ENCODE measurements around the gene DLL3.
"Not testable (repeated sequence)": the region's sequence is repeated elsewhere in the genome, so short reads cannot be mapped to it uniquely, and the experiment has no call there.

DLL3 gene

DNA sequence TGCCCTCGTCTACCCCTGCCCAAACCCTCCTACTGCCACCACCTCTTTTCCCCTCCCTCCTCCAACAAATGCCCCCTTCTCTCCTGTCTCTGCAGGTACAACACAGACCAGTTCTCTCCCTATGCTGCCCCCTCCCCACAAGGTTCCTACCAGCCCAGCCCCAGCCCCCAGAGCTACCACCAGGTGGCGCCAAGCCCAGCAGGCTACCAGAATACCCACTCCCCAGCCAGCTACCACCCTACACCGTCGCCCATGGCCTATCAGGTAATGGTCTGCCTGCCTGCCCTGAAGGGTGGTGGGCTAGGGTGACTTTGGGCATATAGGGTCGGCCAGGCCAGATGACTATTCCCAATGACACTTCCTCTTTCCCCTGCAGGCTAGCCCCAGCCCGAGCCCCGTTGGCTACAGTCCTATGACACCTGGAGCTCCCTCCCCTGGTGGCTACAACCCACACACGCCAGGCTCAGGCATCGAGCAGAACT is 24.6 kb upstream of the DLL3 start:
- DNase-seq = peak; percentile 62 to 77 (median 72)
- 71% methylated on average over 6 of the region's 9 CpGs for WGBS (ENCODE audit: insufficient coverage)
- Histone ChIP-seq H3K4me1 (ENCODE audit: control extremely low read depth in 1 of 4, control insufficient read depth in 4 of 4, insufficient read depth in 4 of 4, low read length in 3 of 4) (no peaks in the 10 kb centered on the region), H3K9me3 (ENCODE audit: control extremely low read depth in 1 of 5, control insufficient read depth in 4 of 5, insufficient read depth in 2 of 5, low read depth in 1 of 5, low read length in 4 of 5) (no peaks in the 10 kb centered on the region), H3K36me3 (ENCODE audit: control insufficient read depth in 4 of 4, insufficient read depth in 4 of 4, low read length in 3 of 4) (peaks cover 17 to 74% (median 61%) of the 10 kb centered on the region in 4 experiments), H3K27ac (ENCODE audit: insufficient read depth in 1 of 2, low read depth in 1 of 2, low read length in 2 of 2, poor library complexity in 1 of 2, severe bottlenecking in 2 of 2) (no peak overlapping the region), H3K27me3 (replicated peaks in 2 of 5; ENCODE audit: control insufficient read depth in 4 of 5, insufficient read depth in 5 of 5, low read length in 4 of 5) (no peaks in the 10 kb centered on the region), H3K4me3 (ENCODE audit: control insufficient read depth in 1 of 7, extremely low read depth in 1 of 7, insufficient read depth in 4 of 7, low read depth in 2 of 7, low read length in 6 of 7) (no peak overlapping the region)
- ChIA-PET CTCF (interaction anchor here (0.9 to 5.2 kb wide), 17 partner anchors 10 to 322 kb away, joined by 3 to 46 read pairs (median 4); partner anchors contain the start of gene EID2B), POLR2A (interaction anchor here (0.6 to 1.2 kb wide), 3 partner anchors 17 to 58 kb away, joined by 4 to 7 read pairs (median 4); partner anchors contain the start of genes EID2B and SELENOV)

DNA sequence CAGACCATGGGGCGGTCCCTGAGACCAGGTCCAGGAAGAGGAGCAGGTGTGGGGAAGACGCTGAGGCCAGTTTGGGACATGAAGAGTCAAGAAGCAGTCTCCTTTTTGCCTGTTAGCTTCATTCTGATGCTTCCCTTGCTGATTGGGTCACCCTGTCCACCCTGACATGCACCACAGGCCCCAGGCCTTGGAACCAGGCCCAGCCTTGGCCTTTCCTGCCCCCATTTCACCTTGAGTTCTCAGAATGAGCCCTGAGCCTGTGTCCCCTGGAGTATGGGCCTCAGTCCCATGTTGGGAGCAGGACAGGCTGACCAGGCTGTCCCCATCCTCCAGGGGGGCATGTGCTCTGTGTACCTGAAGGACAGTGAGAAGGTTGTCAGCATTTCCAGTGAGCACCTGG is 23.0 kb upstream of the DLL3 start:
- Histone ChIP-seq H3K36me3 (ENCODE audit: control insufficient read depth in 4 of 4, insufficient read depth in 4 of 4, low read length in 3 of 4) (peaks cover 9 to 58% (median 47%) of the 10 kb centered on the region in 4 experiments), H3K4me3 (ENCODE audit: control insufficient read depth in 1 of 7, extremely low read depth in 1 of 7, insufficient read depth in 4 of 7, low read depth in 2 of 7, low read length in 6 of 7) (no peak overlapping the region), H3K4me1 (ENCODE audit: control extremely low read depth in 1 of 4, control insufficient read depth in 4 of 4, insufficient read depth in 4 of 4, low read length in 3 of 4) (peaks cover 0 to 11% (median 10%) of the 10 kb centered on the region in 4 experiments), H3K27ac (ENCODE audit: insufficient read depth in 1 of 2, low read depth in 1 of 2, low read length in 2 of 2, poor library complexity in 1 of 2, severe bottlenecking in 2 of 2) (no peak overlapping the region), H3K27me3 (replicated peaks in 2 of 5; ENCODE audit: control insufficient read depth in 4 of 5, insufficient read depth in 5 of 5, low read length in 4 of 5) (no peaks in the 10 kb centered on the region), H3K9me3 (ENCODE audit: control extremely low read depth in 1 of 5, control insufficient read depth in 4 of 5, insufficient read depth in 2 of 5, low read depth in 1 of 5, low read length in 4 of 5) (no peaks in the 10 kb centered on the region)
- CTCF ChIA-PET = interaction anchor here (1.2 to 5.2 kb wide), 6 partner anchors 9 to 57 kb away, joined by 4 to 46 read pairs (median 8); partner anchors contain the start of gene EID2B
- POLR2A ChIA-PET = no interaction called here
- DNase-seq = no peak
- 93% methylated on average over 2 of the region's 2 CpGs for WGBS (ENCODE audit: insufficient coverage)

DNA sequence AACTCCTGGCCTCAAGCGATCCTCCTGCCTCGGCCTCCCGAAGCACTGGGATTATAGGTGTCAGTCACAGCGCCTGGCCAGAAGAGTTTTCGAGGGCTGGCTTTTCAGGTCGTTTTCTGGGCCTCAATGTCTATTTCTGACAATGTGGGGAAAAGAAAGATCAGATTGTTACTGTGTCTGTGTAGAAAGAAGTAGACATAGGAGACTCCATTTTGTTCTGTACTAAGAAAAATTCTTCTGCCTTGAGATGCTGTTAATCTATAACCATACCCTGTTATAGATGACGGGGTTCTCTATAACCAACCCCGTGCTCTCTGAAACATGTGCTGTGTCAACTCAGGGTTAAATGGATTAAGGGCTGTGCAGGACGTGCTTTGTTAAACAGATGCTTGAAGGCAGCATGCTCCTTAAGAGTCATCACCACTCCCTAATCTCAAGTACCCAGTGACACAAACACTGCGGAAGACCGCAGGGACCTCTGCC is 19.4 kb upstream of the DLL3 start:
- peak overlapping the region in 1 of 2 experiments; percentile 95 for H3K27ac ChIP-seq (ENCODE audit: insufficient read depth in 1 of 2, low read depth in 1 of 2, low read length in 2 of 2, poor library complexity in 1 of 2, severe bottlenecking in 2 of 2)
- POLR2A ChIA-PET; H3K9me3 ChIP-seq (ENCODE audit: control extremely low read depth in 1 of 5, control insufficient read depth in 4 of 5, insufficient read depth in 2 of 5, low read depth in 1 of 5, low read length in 4 of 5); DNase-seq; H3K4me3 ChIP-seq (ENCODE audit: control insufficient read depth in 1 of 7, extremely low read depth in 1 of 7, insufficient read depth in 4 of 7, low read depth in 2 of 7, low read length in 6 of 7); CTCF ChIA-PET; H3K27me3 ChIP-seq (replicated peaks in 2 of 5; ENCODE audit: control insufficient read depth in 4 of 5, insufficient read depth in 5 of 5, low read length in 4 of 5): not testable (repeated sequence)
- WGBS (ENCODE audit: insufficient coverage) = 100% methylated on average over 2 of the region's 11 CpGs
- peaks cover 6 to 34% (median 27%) of the 10 kb centered on the region in 4 experiments for H3K36me3 ChIP-seq (ENCODE audit: control insufficient read depth in 4 of 4, insufficient read depth in 4 of 4, low read length in 3 of 4)
- H3K4me1 ChIP-seq (ENCODE audit: control extremely low read depth in 1 of 4, control insufficient read depth in 4 of 4, insufficient read depth in 4 of 4, low read length in 3 of 4) = peaks cover 0 to 24% (median 21%) of the 10 kb centered on the region in 4 experiments

DNA sequence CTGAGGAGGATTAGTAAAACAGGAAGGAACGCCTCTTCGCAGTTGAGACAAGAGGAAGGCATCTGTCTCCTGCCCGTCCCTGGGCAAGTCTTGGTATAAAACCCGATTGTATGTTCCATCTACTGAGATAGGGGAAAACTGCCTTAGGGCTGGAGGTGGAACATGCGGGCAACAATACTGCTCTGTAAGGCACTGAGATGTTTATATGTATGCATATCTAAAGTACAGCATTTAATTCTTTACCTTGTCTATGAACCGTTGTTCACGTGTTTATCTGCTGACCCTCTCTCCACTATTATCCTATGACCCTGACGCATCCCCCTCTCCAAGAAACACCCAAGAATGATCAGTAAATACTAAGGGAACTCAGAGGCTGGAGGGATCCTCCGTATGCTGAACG is 18.8 kb upstream of the DLL3 start:
- Histone ChIP-seq H3K27me3 (replicated peaks in 2 of 5; ENCODE audit: control insufficient read depth in 4 of 5, insufficient read depth in 5 of 5, low read length in 4 of 5) (no peaks in the 10 kb centered on the region), H3K4me3 (ENCODE audit: control insufficient read depth in 1 of 7, extremely low read depth in 1 of 7, insufficient read depth in 4 of 7, low read depth in 2 of 7, low read length in 6 of 7) (peak overlapping the region in 6 of 7 experiments; percentile 85 to 99 (median 96)), H3K4me1 (ENCODE audit: control extremely low read depth in 1 of 4, control insufficient read depth in 4 of 4, insufficient read depth in 4 of 4, low read length in 3 of 4) (peaks cover 0 to 24% (median 21%) of the 10 kb centered on the region in 4 experiments), H3K27ac (ENCODE audit: insufficient read depth in 1 of 2, low read depth in 1 of 2, low read length in 2 of 2, poor library complexity in 1 of 2, severe bottlenecking in 2 of 2) (peak overlapping the region in 1 of 2 experiments; percentile 95), H3K36me3 (ENCODE audit: control insufficient read depth in 4 of 4, insufficient read depth in 4 of 4, low read length in 3 of 4) (peaks cover 2 to 32% (median 23%) of the 10 kb centered on the region in 4 experiments), H3K9me3 (ENCODE audit: control extremely low read depth in 1 of 5, control insufficient read depth in 4 of 5, insufficient read depth in 2 of 5, low read depth in 1 of 5, low read length in 4 of 5) (no peaks in the 10 kb centered on the region)
- 49% methylated on average over 7 of the region's 10 CpGs for WGBS (ENCODE audit: insufficient coverage)
- no peak for DNase-seq
- CTCF ChIA-PET = interaction anchor here (1.2 kb wide), 1 partner anchor 17 kb away, joined by 3 read pairs; no protein-coding TSS in a partner anchor
- POLR2A ChIA-PET = interaction anchor here (1.0 kb wide), 1 partner anchor 34 kb away, joined by 3 read pairs; the partner anchor contains the start of gene SUPT5H

DNA sequence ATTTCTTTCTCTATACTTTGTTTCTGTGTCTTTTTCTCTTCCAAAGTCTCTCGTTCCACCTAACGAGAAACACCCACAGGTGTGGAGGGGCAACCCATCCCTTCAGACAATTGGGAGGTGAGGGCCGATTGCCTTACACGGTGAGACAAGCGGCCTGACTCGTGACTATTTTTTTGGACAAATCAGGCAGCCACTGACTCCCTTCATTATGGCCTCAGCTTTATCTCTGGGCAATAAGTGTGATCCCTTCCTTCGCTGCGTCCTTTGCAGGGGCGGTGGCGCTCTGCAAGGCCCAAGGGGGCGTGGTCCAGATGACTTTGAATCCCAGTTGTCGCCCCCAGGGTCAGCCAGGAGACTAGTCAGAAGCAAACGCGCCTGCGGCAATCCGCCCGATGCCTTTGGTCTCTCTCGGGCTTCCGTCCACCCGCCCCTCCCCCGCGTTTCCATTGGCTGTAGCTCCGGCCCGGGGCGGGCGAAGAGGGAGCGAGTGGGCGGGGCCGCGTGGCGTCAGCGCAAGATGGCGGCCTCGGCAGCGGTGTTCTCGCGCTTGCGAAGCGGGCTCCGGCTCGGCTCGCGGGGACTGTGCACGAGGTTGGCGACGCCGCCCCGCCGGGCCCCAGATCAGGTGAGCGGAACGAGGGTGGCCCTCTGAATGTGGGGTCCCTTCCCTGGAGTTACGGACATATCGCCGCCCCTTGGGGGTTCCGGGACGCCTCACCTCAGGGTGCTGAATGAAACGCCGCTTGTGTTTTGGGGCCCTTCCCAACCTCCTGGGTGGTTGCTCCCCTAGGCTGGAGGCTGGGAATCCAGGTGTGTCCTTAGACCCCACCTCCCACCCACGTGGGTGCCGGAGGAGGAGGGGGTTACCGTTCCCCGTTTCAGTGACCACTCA is 18.2 kb upstream of the DLL3 start, which contains the start of gene TIMM50:
Gene TIMM50 (plus strand): TSS at position 502 of the 892 bp plus-strand sequence. CDS start 16 bp downstream, at position 518.
- Histone ChIP-seq H3K9me3 (ENCODE audit: control extremely low read depth in 1 of 5, control insufficient read depth in 4 of 5, insufficient read depth in 2 of 5, low read depth in 1 of 5, low read length in 4 of 5) (no peaks in the 10 kb centered on the region), H3K4me1 (ENCODE audit: control extremely low read depth in 1 of 4, control insufficient read depth in 4 of 4, insufficient read depth in 4 of 4, low read length in 3 of 4) (peaks cover 0 to 24% (median 21%) of the 10 kb centered on the region in 4 experiments), H3K27ac (ENCODE audit: insufficient read depth in 1 of 2, low read depth in 1 of 2, low read length in 2 of 2, poor library complexity in 1 of 2, severe bottlenecking in 2 of 2) (peak within 1 kb of the TSS; percentile 89 to 95), H3K4me3 (ENCODE audit: control insufficient read depth in 1 of 7, extremely low read depth in 1 of 7, insufficient read depth in 4 of 7, low read depth in 2 of 7, low read length in 6 of 7) (peak within 1 kb of the TSS; percentile 65 to 99 (median 96)), H3K36me3 (ENCODE audit: control insufficient read depth in 4 of 4, insufficient read depth in 4 of 4, low read length in 3 of 4) (peaks cover 2 to 34% (median 24%) of the 10 kb centered on the region in 4 experiments), H3K27me3 (replicated peaks in 2 of 5; ENCODE audit: control insufficient read depth in 4 of 5, insufficient read depth in 5 of 5, low read length in 4 of 5) (no peaks in the 10 kb centered on the region)
- DNase-seq = peak; percentile 95 to 97 (median 97)
- POLR2A ChIA-PET = interaction anchor here (1.0 kb wide), 1 partner anchor 35 kb away, joined by 3 read pairs; the partner anchor contains the start of gene SUPT5H
- CTCF ChIA-PET = interaction anchor here (1.2 kb wide), 1 partner anchor 18 kb away, joined by 3 read pairs; no protein-coding TSS in a partner anchor
- 1% methylated on average over 56 of the region's 62 CpGs for WGBS (ENCODE audit: insufficient coverage)

DNA sequence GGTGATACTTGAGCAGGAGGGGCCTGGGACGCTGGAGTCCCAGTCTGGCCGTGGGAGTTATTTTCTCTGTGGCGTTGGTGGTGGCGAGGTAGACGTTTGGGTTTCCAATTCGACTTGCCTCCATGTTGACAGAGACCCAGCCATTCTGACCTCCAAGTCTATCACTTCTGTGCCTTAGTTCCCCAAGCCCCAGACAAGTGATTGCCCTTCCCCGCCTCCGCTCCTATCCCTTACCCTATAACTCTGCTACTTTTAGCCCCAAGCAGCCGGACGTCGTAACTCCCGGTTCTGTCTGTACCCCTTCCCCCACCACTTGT is 17.6 kb upstream of the DLL3 start:
- H3K27ac ChIP-seq (ENCODE audit: insufficient read depth in 1 of 2, low read depth in 1 of 2, low read length in 2 of 2, poor library complexity in 1 of 2, severe bottlenecking in 2 of 2) = peak overlapping the region; percentile 89 to 95
- CTCF ChIA-PET = interaction anchor here (1.2 kb wide), 1 partner anchor 18 kb away, joined by 3 read pairs; no protein-coding TSS in a partner anchor
- H3K4me3 ChIP-seq (ENCODE audit: control insufficient read depth in 1 of 7, extremely low read depth in 1 of 7, insufficient read depth in 4 of 7, low read depth in 2 of 7, low read length in 6 of 7) = peak overlapping the region; percentile 65 to 99 (median 96)
- no peaks in the 10 kb centered on the region for H3K27me3 ChIP-seq (replicated peaks in 2 of 5; ENCODE audit: control insufficient read depth in 4 of 5, insufficient read depth in 5 of 5, low read length in 4 of 5)
- 0% methylated on average over 12 of the region's 12 CpGs for WGBS (ENCODE audit: insufficient coverage)
- peaks cover 2 to 34% (median 24%) of the 10 kb centered on the region in 4 experiments for H3K36me3 ChIP-seq (ENCODE audit: control insufficient read depth in 4 of 4, insufficient read depth in 4 of 4, low read length in 3 of 4)
- peaks cover 0 to 24% (median 21%) of the 10 kb centered on the region in 4 experiments for H3K4me1 ChIP-seq (ENCODE audit: control extremely low read depth in 1 of 4, control insufficient read depth in 4 of 4, insufficient read depth in 4 of 4, low read length in 3 of 4)
- peak in 1 of 3 donors; percentile 11 for DNase-seq
- no peaks in the 10 kb centered on the region for H3K9me3 ChIP-seq (ENCODE audit: control extremely low read depth in 1 of 5, control insufficient read depth in 4 of 5, insufficient read depth in 2 of 5, low read depth in 1 of 5, low read length in 4 of 5)
- POLR2A ChIA-PET = interaction anchor here (1.0 kb wide), 1 partner anchor 36 kb away, joined by 3 read pairs; the partner anchor contains the start of gene SUPT5H

Measured in common myeloid progenitor, CD34-positive (primary cell).